HepG2 (cell line): ENCODE results near the gene EGFL8. TPM values are rescaled to one million over a fixed set of nuclear protein-coding genes. Genes with fewer than 3 reads are reported as not detected.
A peak's percentile ranks its signal among the peaks of the same experiment; 100 is the strongest.

Experiments used
- ATAC-seq: fragments of 200-7000 bp; cut with Tn5 transposase; 3 replicates; pipeline ENCODE4 v1.9.1; 2020; ENCODE audit warnings: mild to moderate bottlenecking, moderate library complexity
- BruUV-seq: library from RNA; stranded (reverse); fragments of 400-500 nt; replicated peaks from 2 replicates; lab custom pipeline; 2021; lab: Mats Ljungman, UMichigan
- CTCF ChIA-PET: fragments of 300-600 bp; formaldehyde crosslinking; extraction: SDS; loops from one replicate; lab custom pipeline; 2021; ENCODE audit warnings: low total read pairs, inconsistent platforms, low intra/inter-chr PET ratio; lab: Yijun Ruan, JAX
- POLR2A ChIA-PET: fragments of 350-600 bp; sonication (Branson Sonifier 250); formaldehyde crosslinking; loops from one replicate; lab custom pipeline; 2020; ENCODE audit warnings: antibody characterized with exemption, inconsistent platforms; lab: Yijun Ruan, JAX
- DNase-seq: peaks from one replicate; pipeline ENCODE4 v3.0.0-alpha.2; 2015; ENCODE audit warnings: low spot score
- FAIRE-seq: peaks from 3 replicates; lab custom pipeline; 2011; peaks lifted over from hg19 to GRCh38; lab: Jason Lieb, UNC
- H2AFZ ChIP-seq: one replicate; pipeline ENCODE4 v1.6.1; 2011; ENCODE audit warnings: low read length, inconsistent platforms
- H3K27ac ChIP-seq: fragments of 300-600 bp; 3 replicates; pipeline ENCODE4 v1.8.0; 2011; ENCODE audit warnings: mixed run types, mild to moderate bottlenecking, mixed read lengths, low read length, inconsistent platforms; ENCODE audit not compliant: insufficient read depth; ENCODE audit errors: extremely low read length
- H3K27me3 ChIP-seq, 2 experiments: fragments of 200-600 bp in 1 of 2; 2 replicates in 1 of 2; 3 replicates in 1 of 2; pipeline versions ENCODE4 v1.6.0 to v1.8.0; 2011; ENCODE audit warnings: low read length in 2 of 2, mild to moderate bottlenecking in 2 of 2, moderate library complexity in 2 of 2, inconsistent platforms in 1 of 2; ENCODE audit not compliant: insufficient read depth in 2 of 2, control insufficient read depth in 1 of 2
- H3K36me3 ChIP-seq, 2 experiments: fragments of 200-600 bp in 1 of 2; replicated peaks in 1 of 2; 2 replicates in 1 of 2; 3 replicates in 1 of 2; pipeline versions ENCODE4 v1.5.1 to v1.8.0; 2011; ENCODE audit warnings: low read length in 2 of 2, inconsistent platforms in 1 of 2; ENCODE audit not compliant: insufficient read depth in 2 of 2, control insufficient read depth in 1 of 2
- H3K4me1 ChIP-seq: 2 replicates; pipeline ENCODE4 v1.5.1; 2012; ENCODE audit warnings: low read length, inconsistent platforms; ENCODE audit not compliant: insufficient read depth
- H3K4me2 ChIP-seq: 2 replicates; pipeline ENCODE4 v1.6.0; 2011; ENCODE audit warnings: low read depth, low read length, inconsistent platforms
- H3K4me3 ChIP-seq, 3 experiments: fragments of 200-600 bp in 1 of 3; sonication (generic), shearing (Covaris generic) in 1 of 3; replicated peaks in 1 of 3; 2 replicates each; pipeline ENCODE4 v1.5.1; 2011 to 2016; ENCODE audit warnings: low read length in 3 of 3, inconsistent platforms in 2 of 3, low read depth in 2 of 3, mild to moderate bottlenecking in 2 of 3, control low read depth in 1 of 3, mixed read lengths in 1 of 3; ENCODE audit not compliant: insufficient read depth in 1 of 3
- H3K79me2 ChIP-seq: one replicate; pipeline ENCODE4 v1.6.1; 2011; ENCODE audit warnings: low read length, inconsistent platforms; ENCODE audit not compliant: insufficient read depth
- H3K9ac ChIP-seq: 2 replicates; pipeline ENCODE4 v1.6.0; 2011; ENCODE audit warnings: mild to moderate bottlenecking, low read depth, low read length, inconsistent platforms; ENCODE audit not compliant: insufficient read depth
- H3K9me3 ChIP-seq: 2 replicates; pipeline ENCODE4 v1.5.1; 2012; ENCODE audit warnings: mild to moderate bottlenecking, low read length
- H4K20me1 ChIP-seq: 2 replicates; pipeline ENCODE4 v1.6.0; 2011; ENCODE audit warnings: inconsistent platforms, mild to moderate bottlenecking, low read length, moderate library complexity; ENCODE audit not compliant: insufficient read depth
- ARNT ChIP-seq: fragments of 450-650 bp; IDR thresholded peaks from 2 replicates; pipeline ENCODE4 v1.6.1; 2017
- CTCF ChIP-seq: sonication (generic); formaldehyde crosslinking; IDR thresholded peaks from 2 replicates; pipeline ENCODE4 v1.5.0; 2020; ENCODE audit warnings: mild to moderate bottlenecking, missing genetic modification reagents, moderate library complexity
- NFE2L2 ChIP-seq: fragments of 150-350 bp; IDR thresholded peaks from 2 replicates; pipeline ENCODE4 v1.6.1; 2014; ENCODE audit warnings: low read length
- RXRB ChIP-seq: IDR thresholded peaks from 2 replicates; pipeline ENCODE4 v1.6.1; 2016; ENCODE audit warnings: borderline replicate concordance, missing genetic modification reagents, missing compliant biosample characterization
- SP1 ChIP-seq, 2 experiments: fragments of 450-650 bp in 1 of 2; sonication (generic) in 1 of 2; formaldehyde crosslinking in 1 of 2; IDR thresholded peaks; 2 replicates each; pipeline versions ENCODE4 v1.4.0 to v1.6.1; 2016 to 2020; ENCODE audit warnings: missing genetic modification reagents in 1 of 2
- TCF7L2 ChIP-seq: IDR thresholded peaks from 2 replicates; pipeline ENCODE4 v1.6.1; 2011; ENCODE audit warnings: mild to moderate bottlenecking, low read depth, low read length, moderate library complexity
- WIZ ChIP-seq: sonication (generic); formaldehyde crosslinking; IDR thresholded peaks from 2 replicates; pipeline ENCODE4 v1.5.1; 2020; ENCODE audit warnings: mild to moderate bottlenecking, missing genetic modification reagents
- ZBTB20 ChIP-seq: sonication (generic); formaldehyde crosslinking; IDR thresholded peaks from 2 replicates; pipeline ENCODE4 v1.8.1; 2023; ENCODE audit warnings: missing genetic modification reagents, low read depth, mild to moderate bottlenecking, borderline replicate concordance
- ZNF101 ChIP-seq: sonication (generic); formaldehyde crosslinking; IDR thresholded peaks from 2 replicates; pipeline ENCODE4 v1.4.0; 2020; ENCODE audit warnings: mild to moderate bottlenecking, low read depth, missing genetic modification reagents, borderline replicate concordance
- ZNF121 ChIP-seq: sonication (generic); formaldehyde crosslinking; IDR thresholded peaks from 2 replicates; pipeline ENCODE4 v1.5.0; 2020; ENCODE audit warnings: mild to moderate bottlenecking, missing genetic modification reagents
- ZNF709 ChIP-seq: sonication (generic); formaldehyde crosslinking; IDR thresholded peaks from 2 replicates; pipeline ENCODE4 v1.5.0; 2020; ENCODE audit warnings: mild to moderate bottlenecking, missing genetic modification reagents
- ZNF788 ChIP-seq: sonication (generic); formaldehyde crosslinking; IDR thresholded peaks from 2 replicates; pipeline ENCODE4 v1.5.0; 2020; ENCODE audit warnings: mild to moderate bottlenecking, missing genetic modification reagents, borderline replicate concordance
- WGBS: methylation state at CpG from one replicate; pipeline ENCODE4 v1.1.6; 2017; ENCODE audit warnings: low lambda C conversion rate; 5-methylcytosine and 5-hydroxymethylcytosine counted together
- in situ Hi-C: cut with HindIII; loops from 2 replicates; pipeline ENCODE4 v1.10.0; 2017; ENCODE audit warnings: low pct_unique_long_range_greater_than_20kb; ENCODE audit not compliant: extremely low pct_ligation_motif_present
- intact Hi-C: fragments of 100-400 bp; cut with micrococcal nuclease; formaldehyde crosslinking; loops from one replicate; pipeline ENCODE4 v1.10.0; 2022; ENCODE audit not compliant: unreplicated experiment
- polyA plus RNA-seq, 8 experiments: library from polyadenylated mRNA; depleted of rRNA in 3 of 8; stranded (reverse) in 7 of 8; unstranded in 1 of 8; fragments of >200 nt; fragmentation: Illumina TruSeq in 4 of 8; extraction: Trizol in 4 of 8; gene quantifications; 2 replicates each; pipeline versions ENCODE4 v1.2.1 to v1.2.3, GENCODE V29; 2011 to 2016; ENCODE audit warnings: low read depth in 4 of 8, missing spikeins in 1 of 8, mixed read lengths in 1 of 8; ENCODE audit not compliant: insufficient read depth in 1 of 8
- total RNA-seq, 5 experiments: library from RNA; depleted of rRNA; stranded (reverse); fragments of >200 nt; fragmentation: Illumina TruSeq; extraction: Trizol; gene quantifications; 2 replicates each; pipeline ENCODE4 v1.2.3, GENCODE V29; 2016; ENCODE audit warnings: low read depth in 1 of 5
- TF ChIP-seq, protein P1 (sequence below): sonication (generic); formaldehyde crosslinking; IDR thresholded peaks from 2 replicates; pipeline ENCODE4 v1.5.1; 2020; ENCODE audit warnings: missing genetic modification reagents, mild to moderate bottlenecking, borderline replicate concordance
- TF ChIP-seq, protein P2 (sequence below): sonication (generic); formaldehyde crosslinking; IDR thresholded peaks from 2 replicates; pipeline ENCODE4 v1.5.1; 2020; ENCODE audit warnings: mild to moderate bottlenecking, missing genetic modification reagents
- TF ChIP-seq, protein P3 (sequence below): sonication (generic); formaldehyde crosslinking; IDR thresholded peaks from 2 replicates; pipeline ENCODE4 v1.5.0; 2020; ENCODE audit warnings: missing genetic modification reagents

The EGFL8 gene
- total and polyA plus RNA-seq, 2 of the 13 experiments (the other 11 are each of a cell fraction or from before 2014, with no cell fraction given), result 10.0 to 11.5 TPM

- 5% methylated on average over 30 of the region's 34 CpGs for WGBS
- DNase-seq (peak; percentile 86), FAIRE-seq (peak; percentile 59), ATAC-seq (peak; percentile 89)
- Histone ChIP-seq H3K36me3 (peaks cover 18 to 32% of the 10 kb centered on the region in 2 experiments), H3K27ac (peak overlapping the region; percentile 88), H2AFZ (peak overlapping the region; percentile 37), H3K4me2 (peak overlapping the region; percentile 94), H4K20me1 (no peaks in the 10 kb centered on the region), H3K9me3 (no peaks in the 10 kb centered on the region), H3K27me3 (no peaks in the 10 kb centered on the region; a peak in 1 of 5 replicates), H3K4me3 (peak overlapping the region; percentile 78 to 91 (median 88)), H3K79me2 (peaks cover 17% of the 10 kb centered on the region), H3K4me1 (peaks cover 28% of the 10 kb centered on the region), H3K9ac (peak overlapping the region; percentile 91)
- intact Hi-C loops (loop anchor here (1.0 kb wide), 5 partner anchors 24 to 67 kb away; partner anchors contain the start of genes FKBPL and RNF5), in situ Hi-C loops (loop anchor here (5.0 kb wide), 1 partner anchor 37 kb away; no protein-coding TSS in a partner anchor)
- CTCF ChIA-PET, result interaction anchor here (1.0 to 4.3 kb wide), 6 partner anchors 27 to 106 kb away, joined by 4 to 97 read pairs (median 4); partner anchors contain the start of gene ATF6B
- POLR2A ChIA-PET, result interaction anchor here (0.9 to 1.3 kb wide), 8 partner anchors 10 to 817 kb away, joined by 3 to 8 read pairs (median 4); partner anchors contain the start of genes AGPAT1, ATF6B, EGFL8 and PBX2
- TSS peak; percentile 75 for BruUV-seq
- peak; percentile 60; the same call in 1 of the 2 replicates for TF ChIP-seq ZBTB20 (CRISPR knock-in tag)
- no peak for TF ChIP-seq TCF7L2
- TF ChIP-seq WIZ (CRISPR knock-in tag), result no peak
- no peak for TF ChIP-seq ZNF101 (CRISPR knock-in tag)
- TF ChIP-seq, protein P1, sequence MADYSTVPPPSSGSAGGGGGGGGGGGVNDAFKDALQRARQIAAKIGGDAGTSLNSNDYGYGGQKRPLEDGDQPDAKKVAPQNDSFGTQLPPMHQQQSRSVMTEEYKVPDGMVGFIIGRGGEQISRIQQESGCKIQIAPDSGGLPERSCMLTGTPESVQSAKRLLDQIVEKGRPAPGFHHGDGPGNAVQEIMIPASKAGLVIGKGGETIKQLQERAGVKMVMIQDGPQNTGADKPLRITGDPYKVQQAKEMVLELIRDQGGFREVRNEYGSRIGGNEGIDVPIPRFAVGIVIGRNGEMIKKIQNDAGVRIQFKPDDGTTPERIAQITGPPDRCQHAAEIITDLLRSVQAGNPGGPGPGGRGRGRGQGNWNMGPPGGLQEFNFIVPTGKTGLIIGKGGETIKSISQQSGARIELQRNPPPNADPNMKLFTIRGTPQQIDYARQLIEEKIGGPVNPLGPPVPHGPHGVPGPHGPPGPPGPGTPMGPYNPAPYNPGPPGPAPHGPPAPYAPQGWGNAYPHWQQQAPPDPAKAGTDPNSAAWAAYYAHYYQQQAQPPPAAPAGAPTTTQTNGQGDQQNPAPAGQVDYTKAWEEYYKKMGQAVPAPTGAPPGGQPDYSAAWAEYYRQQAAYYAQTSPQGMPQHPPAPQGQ (CRISPR knock-in tag), result 0 out of 2 replicates have a peak, but pooled peaks have one; percentile 17
- no peak for TF ChIP-seq ZNF121
- TF ChIP-seq, protein P2, sequence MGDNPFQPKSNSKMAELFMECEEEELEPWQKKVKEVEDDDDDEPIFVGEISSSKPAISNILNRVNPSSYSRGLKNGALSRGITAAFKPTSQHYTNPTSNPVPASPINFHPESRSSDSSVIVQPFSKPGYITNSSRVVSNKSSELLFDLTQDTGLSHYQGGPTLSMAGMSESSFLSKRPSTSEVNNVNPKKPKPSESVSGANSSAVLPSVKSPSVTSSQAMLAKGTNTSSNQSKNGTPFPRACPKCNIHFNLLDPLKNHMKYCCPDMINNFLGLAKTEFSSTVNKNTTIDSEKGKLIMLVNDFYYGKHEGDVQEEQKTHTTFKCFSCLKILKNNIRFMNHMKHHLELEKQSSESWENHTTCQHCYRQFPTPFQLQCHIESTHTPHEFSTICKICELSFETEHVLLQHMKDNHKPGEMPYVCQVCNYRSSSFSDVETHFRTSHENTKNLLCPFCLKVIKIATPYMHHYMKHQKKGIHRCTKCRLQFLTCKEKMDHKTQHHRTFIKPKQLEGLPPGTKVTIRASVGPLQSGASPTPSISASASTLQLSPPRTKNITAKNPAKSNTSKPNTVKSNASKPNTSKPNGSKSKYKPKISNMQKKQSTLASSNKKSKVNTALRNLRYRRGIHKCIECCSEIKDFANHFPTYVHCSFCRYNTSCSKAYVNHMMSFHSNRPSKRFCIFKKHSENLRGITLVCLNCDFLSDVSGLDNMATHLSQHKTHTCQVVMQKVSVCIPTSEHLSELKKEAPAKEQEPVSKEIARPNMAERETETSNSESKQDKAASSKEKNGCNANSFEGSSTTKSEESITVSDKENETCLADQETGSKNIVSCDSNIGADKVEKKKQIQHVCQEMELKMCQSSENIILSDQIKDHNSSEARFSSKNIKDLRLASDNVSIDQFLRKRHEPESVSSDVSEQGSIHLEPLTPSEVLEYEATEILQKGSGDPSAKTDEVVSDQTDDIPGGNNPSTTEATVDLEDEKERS, result peak; percentile 96
- 0 out of 2 replicates have a peak, but pooled peaks have one; percentile 36 for TF ChIP-seq ZNF709 (CRISPR knock-in tag)
- peak; percentile 99 for TF ChIP-seq CTCF
- no peak for TF ChIP-seq SP1 (IDR thresholded peaks at IDR 0.05)
- TF ChIP-seq SP1 (CRISPR knock-in tag; IDR thresholded peaks at IDR 0.05), result peak; percentile 24; the same call in 1 of the 2 replicates
- no peak for TF ChIP-seq ARNT
- TF ChIP-seq, protein P3, sequence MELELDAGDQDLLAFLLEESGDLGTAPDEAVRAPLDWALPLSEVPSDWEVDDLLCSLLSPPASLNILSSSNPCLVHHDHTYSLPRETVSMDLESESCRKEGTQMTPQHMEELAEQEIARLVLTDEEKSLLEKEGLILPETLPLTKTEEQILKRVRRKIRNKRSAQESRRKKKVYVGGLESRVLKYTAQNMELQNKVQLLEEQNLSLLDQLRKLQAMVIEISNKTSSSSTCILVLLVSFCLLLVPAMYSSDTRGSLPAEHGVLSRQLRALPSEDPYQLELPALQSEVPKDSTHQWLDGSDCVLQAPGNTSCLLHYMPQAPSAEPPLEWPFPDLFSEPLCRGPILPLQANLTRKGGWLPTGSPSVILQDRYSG (CRISPR knock-in tag), result no peak
- TF ChIP-seq ZNF788 (CRISPR knock-in tag), result 0 out of 2 replicates have a peak, but pooled peaks have one; percentile 31
- TF ChIP-seq RXRB (CRISPR knock-in tag), result no peak
- no peak for TF ChIP-seq NFE2L2
These were observed 9.8 kb upstream of the EGFL8 start for GRCh38 chr6:32154514-32155161.
